ENCODE measurements around the gene FLNA. TPM values are rescaled to one million over a fixed set of nuclear protein-coding genes. Genes with fewer than 3 reads are reported as not detected.
A peak's percentile ranks its signal among the peaks of the same experiment; 100 is the strongest.

FLNA gene
- total and polyA plus RNA-seq, 9 of the 15 experiments (the other 6 are each of a cell fraction or from before 2014, with no cell fraction given) = 6.2 to 735 (median 135) TPM

- TF ChIP-seq ZBTB1 (CRISPR knock-in tag; IDR thresholded peaks at IDR 0.05; ENCODE audit: borderline replicate concordance, low read depth) (no peak; the same call in 1 of the 2 replicates), TGIF2 (CRISPR knock-in tag; IDR thresholded peaks at IDR 0.05) (peak; percentile 23; the same call in 1 of the 2 replicates), FOXK1 (CRISPR knock-in tag; IDR thresholded peaks at IDR 0.05; ENCODE audit: borderline replicate concordance) (peak; percentile 89), CREB1 (IDR thresholded peaks at IDR 0.05) (peak; percentile 93), CREB1 (CRISPR knock-in tag; IDR thresholded peaks at IDR 0.05) (peak; percentile 94), MCM3 (IDR thresholded peaks at IDR 0.05) (no peak), MAZ (CRISPR knock-in tag; conservative IDR thresholded peaks at IDR 0.05 in 1 of 2, IDR thresholded peaks at IDR 0.05 in 1 of 2) (peak; percentile 2 to 60; a peak in 2 of 4 replicates), HNRNPL (IDR thresholded peaks at IDR 0.05; ENCODE audit: low read depth, low read length) (peak; percentile 30), RBM15 (IDR thresholded peaks at IDR 0.05; ENCODE audit: insufficient read depth, low read length) (no peak), NFE2 (IDR thresholded peaks at IDR 0.05; ENCODE audit: low read depth) (peak; percentile 22; the same call in 1 of the 2 replicates), BHLHE40 (IDR thresholded peaks at IDR 0.05; ENCODE audit: low read length) (peak; percentile 52), ZNF780A (CRISPR knock-in tag; IDR thresholded peaks at IDR 0.05) (no peak), TARDBP (IDR thresholded peaks at IDR 0.05) (no peak), ATF3 (IDR thresholded peaks at IDR 0.05) (no peak), ATF3 (CRISPR knock-in tag; conservative IDR thresholded peaks at IDR 0.05) (peak; percentile 45; the same call in 1 of the 2 replicates), HNRNPUL1 (IDR thresholded peaks at IDR 0.05; ENCODE audit: low read length) (0 out of 2 replicates have a peak, but pooled peaks have one; percentile 59), ZNF282 (CRISPR knock-in tag; IDR thresholded peaks at IDR 0.05) (no peak), ZNF609 (CRISPR knock-in tag; IDR thresholded peaks at IDR 0.05; ENCODE audit: borderline replicate concordance) (no peak; the same call in none of the 2 replicates), ARID3A (IDR thresholded peaks at IDR 0.05; ENCODE audit: borderline replicate concordance, low read depth, low read length) (no peak), FOSL1 (tag; conservative IDR thresholded peaks at IDR 0.05) (peak; percentile 55), HES1 (IDR thresholded peaks at IDR 0.05; ENCODE audit: low read depth) (no peak)
Measured at GRCh38 chrX:154397888-154398667, 23.6 kb upstream of the FLNA start, which contains the start of gene RPL10 (continued).
